ENCODE results near the gene SLC4A11. TPM values are rescaled to one million over a fixed set of nuclear protein-coding genes. Genes with fewer than 3 reads are reported as not detected.

Gene SLC4A11
- total RNA-seq, 4 donors from 2014 or later: 7.2 to 24.7 (median 17.7) TPM

DNA sequence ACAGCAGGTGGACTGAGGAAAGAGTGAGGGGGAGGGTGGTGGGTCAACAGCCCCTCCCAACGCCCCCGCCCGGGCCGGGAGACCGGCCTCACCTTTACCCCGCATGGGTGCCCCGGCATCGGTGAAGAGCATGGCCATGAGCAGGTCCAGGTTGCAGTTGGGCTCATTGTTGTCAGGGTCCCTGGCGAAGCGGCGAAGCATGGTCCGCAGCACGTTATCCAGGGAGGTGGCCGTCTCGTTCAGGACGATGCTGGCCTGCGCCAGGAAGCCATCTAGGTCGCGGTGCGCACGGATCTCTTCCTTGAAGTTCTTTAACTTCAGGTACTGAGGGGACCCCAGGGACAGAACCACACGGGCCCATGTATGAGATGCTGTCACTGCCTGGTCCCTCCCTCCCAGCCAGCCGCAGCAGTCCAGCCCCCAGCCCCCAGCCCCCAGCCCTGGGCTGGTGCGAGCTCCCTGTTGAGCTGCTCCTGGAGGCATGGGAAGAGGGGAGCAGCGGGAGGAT, 4.9 kb downstream of the SLC4A11 start:
- H3K27me3 ChIP-seq: peaks cover 0 to 45% (median 0%) of the 10 kb centered on the region in 4 donors
- TF ChIP-seq POLR2A (IDR thresholded peaks at IDR 0.05): no peak
- TF ChIP-seq, protein P1, sequence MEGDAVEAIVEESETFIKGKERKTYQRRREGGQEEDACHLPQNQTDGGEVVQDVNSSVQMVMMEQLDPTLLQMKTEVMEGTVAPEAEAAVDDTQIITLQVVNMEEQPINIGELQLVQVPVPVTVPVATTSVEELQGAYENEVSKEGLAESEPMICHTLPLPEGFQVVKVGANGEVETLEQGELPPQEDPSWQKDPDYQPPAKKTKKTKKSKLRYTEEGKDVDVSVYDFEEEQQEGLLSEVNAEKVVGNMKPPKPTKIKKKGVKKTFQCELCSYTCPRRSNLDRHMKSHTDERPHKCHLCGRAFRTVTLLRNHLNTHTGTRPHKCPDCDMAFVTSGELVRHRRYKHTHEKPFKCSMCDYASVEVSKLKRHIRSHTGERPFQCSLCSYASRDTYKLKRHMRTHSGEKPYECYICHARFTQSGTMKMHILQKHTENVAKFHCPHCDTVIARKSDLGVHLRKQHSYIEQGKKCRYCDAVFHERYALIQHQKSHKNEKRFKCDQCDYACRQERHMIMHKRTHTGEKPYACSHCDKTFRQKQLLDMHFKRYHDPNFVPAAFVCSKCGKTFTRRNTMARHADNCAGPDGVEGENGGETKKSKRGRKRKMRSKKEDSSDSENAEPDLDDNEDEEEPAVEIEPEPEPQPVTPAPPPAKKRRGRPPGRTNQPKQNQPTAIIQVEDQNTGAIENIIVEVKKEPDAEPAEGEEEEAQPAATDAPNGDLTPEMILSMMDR (IDR thresholded peaks at IDR 0.05): no peak
- peaks cover 23 to 39% (median 28%) of the 10 kb centered on the region in 3 donors for H3K4me1 ChIP-seq
- intact Hi-C loops (cut with DNase I): no loop called here
- 92 to 93% methylated on average over 3 to 5 of the region's 25 CpGs for WGBS, 2 donors
- DNase-seq: no peak
- H3K9me3 ChIP-seq: no peaks in the 10 kb centered on the region
- H3K36me3 ChIP-seq: peaks cover 0 to 37% (median 0%) of the 10 kb centered on the region in 3 donors
- no peak overlapping the region for H3K4me3 ChIP-seq
- no peak overlapping the region for H3K27ac ChIP-seq

DNA sequence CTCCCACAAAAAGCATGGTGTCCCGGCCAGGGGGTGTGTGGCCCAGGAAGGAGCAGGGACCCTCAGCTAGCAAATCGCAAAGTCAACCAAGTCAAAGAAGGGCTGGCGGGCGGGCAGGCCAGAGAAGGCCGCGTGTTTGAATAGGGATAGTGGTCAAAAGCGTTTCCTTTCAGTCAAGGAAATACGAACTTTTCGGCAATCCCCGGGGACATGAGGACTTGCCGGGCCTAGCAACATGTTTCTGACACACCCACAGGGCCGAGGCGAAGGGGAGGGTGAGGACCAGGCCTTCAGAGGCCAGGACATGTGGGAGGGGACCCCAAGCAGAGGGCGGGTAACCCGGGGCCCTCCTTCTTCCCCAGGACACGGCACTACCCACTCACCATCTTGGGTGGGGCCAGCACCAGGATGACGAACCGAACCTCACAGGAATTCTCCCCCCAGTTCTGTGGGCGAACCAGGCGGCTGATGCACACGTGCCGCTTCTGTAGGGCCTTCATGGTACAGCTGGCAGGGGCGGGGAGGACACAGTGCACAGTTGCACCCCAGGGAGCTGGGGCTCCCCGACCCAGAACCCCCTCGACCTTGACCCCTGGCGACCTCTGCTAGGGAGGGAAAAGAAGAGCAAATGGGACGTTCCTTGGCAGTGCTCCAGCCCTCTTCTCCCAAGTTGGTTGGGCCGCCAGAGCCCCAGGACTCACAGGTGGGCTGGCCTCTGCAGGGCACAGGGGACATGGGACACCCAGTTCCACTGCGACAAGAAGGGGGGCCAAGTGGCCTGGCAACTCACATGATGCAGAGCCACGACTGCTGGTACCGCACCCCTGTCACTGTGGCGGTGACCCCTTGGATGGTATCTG, 5.6 kb downstream of the SLC4A11 start:
- Histone ChIP-seq H3K4me3 (no peak overlapping the region), H3K9me3 (no peaks in the 10 kb centered on the region), H3K36me3 (peaks cover 0 to 44% (median 0%) of the 10 kb centered on the region in 3 donors), H3K27me3 (peaks cover 0 to 38% (median 0%) of the 10 kb centered on the region in 4 donors), H3K27ac (no peak overlapping the region), H3K4me1 (peaks cover 20 to 32% (median 27%) of the 10 kb centered on the region in 3 donors)
- WGBS, 2 donors: 80 to 83% methylated on average over 7 to 15 of the region's 32 CpGs
- no peak for DNase-seq
- no peak for TF ChIP-seq POLR2A (IDR thresholded peaks at IDR 0.05)
- TF ChIP-seq, protein P1 (IDR thresholded peaks at IDR 0.05): no peak
- intact Hi-C loops (cut with DNase I): no loop called here

- 87 to 91% methylated on average over 10 to 12 of the region's 15 CpGs for whole genome bisulfite sequencing, 2 donors
- H3K4me3 ChIP-seq: no peak overlapping the region
- no peak for DNase-seq
- peaks cover 0 to 54% (median 0%) of the 10 kb centered on the region in 3 donors for H3K36me3 ChIP-seq
- H3K4me1 ChIP-seq: peaks cover 6 to 27% (median 19%) of the 10 kb centered on the region in 3 donors
- peaks cover 0 to 25% (median 0%) of the 10 kb centered on the region in 4 donors for H3K27me3 ChIP-seq
- no peaks in the 10 kb centered on the region for H3K9me3 ChIP-seq
- intact Hi-C loops (cut with DNase I): no loop called here
- no peak overlapping the region for H3K27ac ChIP-seq
- no peak for TF ChIP-seq POLR2A (IDR thresholded peaks at IDR 0.05)
- TF ChIP-seq, protein P1 (IDR thresholded peaks at IDR 0.05): no peak
Observed at GRCh38 chr20:3231889-3232588, 7.0 kb downstream of the SLC4A11 start.

GRCh38 chr20:3231116-3231515, 7.9 kb downstream of the SLC4A11 start:
- H3K4me3 ChIP-seq: no peak overlapping the region
- peaks cover 6 to 20% (median 12%) of the 10 kb centered on the region in 3 donors for H3K4me1 ChIP-seq
- 92 to 93% methylated on average over 9 to 10 of the region's 21 CpGs for WGBS, 2 donors
- H3K27ac ChIP-seq: no peak overlapping the region
- no peak for DNase-seq
- H3K36me3 ChIP-seq: peaks cover 0 to 63% (median 0%) of the 10 kb centered on the region in 3 donors
- peaks cover 0 to 16% (median 0%) of the 10 kb centered on the region in 4 donors for H3K27me3 ChIP-seq
- H3K9me3 ChIP-seq: no peaks in the 10 kb centered on the region
- no peak for TF ChIP-seq POLR2A (IDR thresholded peaks at IDR 0.05)
- TF ChIP-seq, protein P1 (IDR thresholded peaks at IDR 0.05): no peak
- intact Hi-C loops (cut with DNase I): no loop called here

Data from esophagus squamous epithelium (tissue), 5 donors.